Large intestine (tissue), 3 donors: ENCODE data around the gene TMOD1. TPM values are rescaled to one million over a fixed set of nuclear protein-coding genes. Genes with fewer than 3 reads are reported as not detected.
A peak's percentile ranks its signal among the peaks of the same experiment; 100 is the strongest.

Source experiments
- DNase-seq, 2 donors: peaks; one replicate each; pipeline versions ENCODE4 v3.0.0 to v3.0.0-alpha.2; 2013
- H3K27ac ChIP-seq: one replicate; pipeline ENCODE4 v1.5.1; 2013; ENCODE audit warnings: low read length
- H3K27me3 ChIP-seq: 2 replicates; pipeline ENCODE4 v1.6.1; 2013; ENCODE audit warnings: low read length; ENCODE audit not compliant: control insufficient read depth, insufficient read depth
- H3K36me3 ChIP-seq: 2 replicates; pipeline ENCODE4 v1.6.1; 2013; ENCODE audit warnings: low read length; ENCODE audit not compliant: control insufficient read depth, insufficient read depth
- H3K4me1 ChIP-seq: one replicate; pipeline ENCODE4 v1.6.1; 2013; ENCODE audit warnings: low read length; ENCODE audit not compliant: control insufficient read depth, insufficient read depth
- H3K4me3 ChIP-seq: one replicate; pipeline ENCODE4 v1.5.1; 2013; ENCODE audit warnings: low read length
- H3K9me3 ChIP-seq: one replicate; pipeline ENCODE4 v1.6.1; 2013; ENCODE audit warnings: mild to moderate bottlenecking, low read depth, low read length, moderate library complexity; ENCODE audit not compliant: control insufficient read depth
- WGBS: methylation state at CpG from one replicate; pipeline ENCODE4 v1.1.5; 2013; ENCODE audit warnings: low lambda C conversion rate; ENCODE audit not compliant: insufficient coverage; 5-methylcytosine and 5-hydroxymethylcytosine counted together
- polyA plus RNA-seq: library from polyadenylated mRNA; unstranded; fragments of 120-200 nt; gene quantifications from one replicate; pipeline ENCODE4 v1.2.1, GENCODE V29; 2013

The TMOD1 gene
- polyA plus RNA-seq, 1 donor = 8.9 TPM

- no peaks in the 10 kb centered on the region for H3K9me3 ChIP-seq
These were observed 93.0 kb downstream of the TMOD1 start for GRCh38 chr9:97594381-97594921.

GRCh38 chr9:97596906-97597305 is 95.4 kb downstream of the TMOD1 start:
- Histone ChIP-seq H3K9me3 (no peaks in the 10 kb centered on the region), H3K4me1 (peaks cover 4% of the 10 kb centered on the region), H3K27me3 (no peaks in the 10 kb centered on the region), H3K4me3 (no peak overlapping the region), H3K27ac (no peak overlapping the region), H3K36me3 (peaks cover 24% of the 10 kb centered on the region)
- no peak for DNase-seq
- 100% methylated on average over 1 of the region's 4 CpGs for WGBS

More at GRCh38 chr9:97594381-97594921, 93.0 kb downstream of the TMOD1 start:
- Histone ChIP-seq H3K27ac (no peak overlapping the region), H3K27me3 (no peaks in the 10 kb centered on the region), H3K4me3 (no peak overlapping the region), H3K36me3 (peaks cover 2% of the 10 kb centered on the region), H3K4me1 (peaks cover 4% of the 10 kb centered on the region)
- no peak for DNase-seq
- no CpG with 5 or more reads among the region's 11 CpGs for WGBS

GRCh38 chr9:97598461-97599288 is 97.2 kb downstream of the TMOD1 start:
- 100% methylated on average over 1 of the region's 11 CpGs for WGBS
- Histone ChIP-seq H3K4me3 (no peak overlapping the region), H3K9me3 (no peaks in the 10 kb centered on the region), H3K27ac (no peak overlapping the region), H3K4me1 (peaks cover 4% of the 10 kb centered on the region), H3K27me3 (no peaks in the 10 kb centered on the region), H3K36me3 (peaks cover 40% of the 10 kb centered on the region)
- peak; percentile 70 to 75 for DNase-seq

GRCh38 chr9:97599314-97599846 is 97.9 kb downstream of the TMOD1 start:
- no peak for DNase-seq
- no peak overlapping the region for H3K4me3 ChIP-seq
- H3K27ac ChIP-seq = no peak overlapping the region
- H3K4me1 ChIP-seq = peaks cover 4% of the 10 kb centered on the region
- WGBS = no CpG with 5 or more reads among the region's 7 CpGs
- H3K36me3 ChIP-seq = peaks cover 43% of the 10 kb centered on the region
- no peaks in the 10 kb centered on the region for H3K27me3 ChIP-seq
- H3K9me3 ChIP-seq = no peaks in the 10 kb centered on the region

- Histone ChIP-seq H3K27me3 (no peaks in the 10 kb centered on the region), H3K4me3 (no peak overlapping the region), H3K4me1 (peaks cover 4% of the 10 kb centered on the region), H3K36me3 (peaks cover 56% of the 10 kb centered on the region), H3K9me3 (no peaks in the 10 kb centered on the region), H3K27ac (no peak overlapping the region)
- DNase-seq = no peak
- 100% methylated on average over 1 of the region's 8 CpGs for whole genome bisulfite sequencing
These were observed 99.2 kb downstream of the TMOD1 start for GRCh38 chr9:97600531-97601227.

GRCh38 chr9:97601228-97601898 is 99.9 kb downstream of the TMOD1 start:
- 100% methylated on average over 1 of the region's 7 CpGs for WGBS
- H3K27ac ChIP-seq = no peak overlapping the region
- peaks cover 60% of the 10 kb centered on the region for H3K36me3 ChIP-seq
- no peak overlapping the region for H3K4me3 ChIP-seq
- peaks cover 4% of the 10 kb centered on the region for H3K4me1 ChIP-seq
- DNase-seq = no peak
- no peaks in the 10 kb centered on the region for H3K9me3 ChIP-seq
- no peaks in the 10 kb centered on the region for H3K27me3 ChIP-seq

- Histone ChIP-seq H3K4me1 (peaks cover 4% of the 10 kb centered on the region), H3K36me3 (peaks cover 62% of the 10 kb centered on the region), H3K4me3 (no peak overlapping the region), H3K27me3 (no peaks in the 10 kb centered on the region), H3K27ac (no peak overlapping the region), H3K9me3 (no peaks in the 10 kb centered on the region)
- WGBS = no CpG with 5 or more reads among the region's 10 CpGs
- no peak for DNase-seq
These were observed 101.0 kb downstream of the TMOD1 start for GRCh38 chr9:97602430-97602829.

GRCh38 chr9:97604901-97605645 is 103.6 kb downstream of the TMOD1 start:
- Histone ChIP-seq H3K4me1 (no peaks in the 10 kb centered on the region), H3K27me3 (no peaks in the 10 kb centered on the region), H3K27ac (no peak overlapping the region), H3K4me3 (no peak overlapping the region), H3K36me3 (peaks cover 59% of the 10 kb centered on the region), H3K9me3 (no peaks in the 10 kb centered on the region)
- DNase-seq = no peak
- no CpG with 5 or more reads among the region's 17 CpGs for WGBS

GRCh38 chr9:97615439-97616072 is 114.1 kb downstream of the TMOD1 start:
- H3K27me3 ChIP-seq = no peaks in the 10 kb centered on the region
- H3K27ac ChIP-seq = no peak overlapping the region
- peaks cover 30% of the 10 kb centered on the region for H3K36me3 ChIP-seq
- no peak overlapping the region for H3K4me3 ChIP-seq
- H3K9me3 ChIP-seq = no peaks in the 10 kb centered on the region
- DNase-seq = peak; percentile 30 to 44
- no peaks in the 10 kb centered on the region for H3K4me1 ChIP-seq
